Measurements from ENCODE around the gene TECPR1. TPM values are rescaled to one million over a fixed set of nuclear protein-coding genes. Genes with fewer than 3 reads are reported as not detected.

TECPR1 gene
- total RNA-seq, 1 experiment from 2014 or later: 26.4 TPM

GRCh38 chr7:98194672-98195457 is 57.2 kb downstream of the TECPR1 start:
- CTCF ChIA-PET: no interaction called here
- Mint-ChIP-seq H3K27me3 (ENCODE audit: insufficient read depth, unreplicated experiment) (no peaks in the 10 kb centered on the region), H3K4me3 (ENCODE audit: unreplicated experiment) (no peak overlapping the region), H3K4me1 (ENCODE audit: low read depth, unreplicated experiment) (peaks cover 6% of the 10 kb centered on the region), H3K36me3 (ENCODE audit: insufficient read depth, unreplicated experiment) (peaks cover 50% of the 10 kb centered on the region), H3K27ac (ENCODE audit: unreplicated experiment) (no peak overlapping the region), H3K9me3 (ENCODE audit: unreplicated experiment) (no peaks in the 10 kb centered on the region)
- intact Hi-C loops (cut with micrococcal nuclease; ENCODE audit: unreplicated experiment): no loop called here
- POLR2A ChIA-PET: no interaction called here
- no peaks in the 10 kb centered on the region for H3K27me3 ChIP-seq (replicated peaks; ENCODE audit: control insufficient read depth, insufficient read depth, low read length)
- H3K9me3 ChIP-seq: no peaks in the 10 kb centered on the region
- BruUV-seq (replicated peaks): no TSS peak
- no peak for DNase-seq
- H3K4me3 ChIP-seq (ENCODE audit: low read depth, low read length): no peak overlapping the region
- TF ChIP-seq CTCF (IDR thresholded peaks at IDR 0.05; ENCODE audit: insufficient read depth in 1 of 2, low read depth in 1 of 2, low read length in 1 of 2, severe bottlenecking in 1 of 2, unreplicated experiment in 1 of 2): no peak
- H3K4me1 ChIP-seq: no peaks in the 10 kb centered on the region
- H3K36me3 ChIP-seq (ENCODE audit: control insufficient read depth, insufficient read depth, low read length): no peaks in the 10 kb centered on the region

GRCh38 chr7:98194186-98194585 is 57.8 kb downstream of the TECPR1 start:
- ChIA-PET CTCF (no interaction called here), POLR2A (no interaction called here)
- Mint-ChIP-seq H3K9me3 (ENCODE audit: unreplicated experiment) (no peaks in the 10 kb centered on the region), H3K4me3 (ENCODE audit: unreplicated experiment) (no peak overlapping the region), H3K27ac (ENCODE audit: unreplicated experiment) (no peak overlapping the region), H3K36me3 (ENCODE audit: insufficient read depth, unreplicated experiment) (peaks cover 55% of the 10 kb centered on the region), H3K27me3 (ENCODE audit: insufficient read depth, unreplicated experiment) (no peaks in the 10 kb centered on the region), H3K4me1 (ENCODE audit: low read depth, unreplicated experiment) (peaks cover 6% of the 10 kb centered on the region)
- no peaks in the 10 kb centered on the region for H3K4me1 ChIP-seq
- H3K27me3 ChIP-seq (replicated peaks; ENCODE audit: control insufficient read depth, insufficient read depth, low read length): no peaks in the 10 kb centered on the region
- no TSS peak for BruUV-seq (replicated peaks)
- no peak for TF ChIP-seq CTCF (IDR thresholded peaks at IDR 0.05; ENCODE audit: insufficient read depth in 1 of 2, low read depth in 1 of 2, low read length in 1 of 2, severe bottlenecking in 1 of 2, unreplicated experiment in 1 of 2)
- no peak overlapping the region for H3K4me3 ChIP-seq (ENCODE audit: low read depth, low read length)
- H3K36me3 ChIP-seq (ENCODE audit: control insufficient read depth, insufficient read depth, low read length): no peaks in the 10 kb centered on the region
- no peaks in the 10 kb centered on the region for H3K9me3 ChIP-seq
- intact Hi-C loops (cut with micrococcal nuclease; ENCODE audit: unreplicated experiment): no loop called here
- no peak for DNase-seq

GRCh38 chr7:98193474-98194180 is 58.4 kb downstream of the TECPR1 start:
- TF ChIP-seq CTCF (IDR thresholded peaks at IDR 0.05; ENCODE audit: insufficient read depth in 1 of 2, low read depth in 1 of 2, low read length in 1 of 2, severe bottlenecking in 1 of 2, unreplicated experiment in 1 of 2): no peak
- no peak for DNase-seq
- Histone ChIP-seq H3K27me3 (replicated peaks; ENCODE audit: control insufficient read depth, insufficient read depth, low read length) (no peaks in the 10 kb centered on the region), H3K4me3 (ENCODE audit: low read depth, low read length) (no peak overlapping the region), H3K9me3 (no peaks in the 10 kb centered on the region), H3K36me3 (ENCODE audit: control insufficient read depth, insufficient read depth, low read length) (no peaks in the 10 kb centered on the region), H3K4me1 (no peaks in the 10 kb centered on the region)
- CTCF ChIA-PET: no interaction called here
- Mint-ChIP-seq H3K36me3 (ENCODE audit: insufficient read depth, unreplicated experiment) (peaks cover 56% of the 10 kb centered on the region), H3K27me3 (ENCODE audit: insufficient read depth, unreplicated experiment) (no peaks in the 10 kb centered on the region), H3K4me1 (ENCODE audit: low read depth, unreplicated experiment) (peaks cover 6% of the 10 kb centered on the region), H3K4me3 (ENCODE audit: unreplicated experiment) (no peak overlapping the region), H3K27ac (ENCODE audit: unreplicated experiment) (no peak overlapping the region), H3K9me3 (ENCODE audit: unreplicated experiment) (no peaks in the 10 kb centered on the region)
- intact Hi-C loops (cut with micrococcal nuclease; ENCODE audit: unreplicated experiment): no loop called here
- POLR2A ChIA-PET: no interaction called here
- no TSS peak for BruUV-seq (replicated peaks)
